ENCODE results near the gene TMEM19.

TMEM19 gene

GRCh38 chr12:71744522-71745300 is 58.8 kb downstream of the TMEM19 start:
- peak; percentile 31 to 34 for DNase-seq
- TF ChIP-seq GATA1 (IDR thresholded peaks at IDR 0.05; ENCODE audit: low read depth, low read length): no peak
- no peak for TF ChIP-seq POLR2A (IDR thresholded peaks at IDR 0.05; ENCODE audit: low read length)

- TF ChIP-seq GATA1 (IDR thresholded peaks at IDR 0.05; ENCODE audit: low read depth, low read length): no peak
- TF ChIP-seq POLR2A (IDR thresholded peaks at IDR 0.05; ENCODE audit: low read length): no peak
- DNase-seq: peak; percentile 69 to 78
These were observed 61.2 kb downstream of the TMEM19 start for GRCh38 chr12:71746974-71747611.

GRCh38 chr12:71748081-71748850 is 62.4 kb downstream of the TMEM19 start:
- TF ChIP-seq GATA1 (IDR thresholded peaks at IDR 0.05; ENCODE audit: low read depth, low read length) (no peak), POLR2A (IDR thresholded peaks at IDR 0.05; ENCODE audit: low read length) (no peak)
- DNase-seq: no peak

GRCh38 chr12:71749666-71750065 is 63.8 kb downstream of the TMEM19 start:
- DNase-seq: no peak
- no peak for TF ChIP-seq GATA1 (IDR thresholded peaks at IDR 0.05; ENCODE audit: low read depth, low read length)

GRCh38 chr12:71752891-71753290 is 67.0 kb downstream of the TMEM19 start:
- peak; percentile 51 to 82 for DNase-seq
- TF ChIP-seq GATA1 (IDR thresholded peaks at IDR 0.05; ENCODE audit: low read depth, low read length): no peak
- TF ChIP-seq POLR2A (IDR thresholded peaks at IDR 0.05; ENCODE audit: low read length): no peak

Data from erythroblast (primary cell).